Hepatocyte (in vitro differentiated cells): ENCODE measurements around the gene NID1. TPM values are rescaled to one million over a fixed set of nuclear protein-coding genes. Genes with fewer than 3 reads are reported as not detected.

ENCODE experiments used
- DNase-seq: peaks from one replicate; pipeline ENCODE4 v3.0.0-alpha.2; 2016; ENCODE audit warnings: low spot score
- H2AFZ ChIP-seq: fragments of 200-600 bp; sonication (generic); 2 replicates; pipeline ENCODE4 v1.6.0; 2016; ENCODE audit warnings: antibody characterized with exemption, mild to moderate bottlenecking
- H3K27ac ChIP-seq: fragments of 200-600 bp; sonication (generic); 2 replicates; pipeline ENCODE4 v1.5.1; 2016; ENCODE audit warnings: mild to moderate bottlenecking
- H3K27me3 ChIP-seq: fragments of 200-600 bp; sonication (generic); 2 replicates; pipeline ENCODE4 v1.6.1; 2016
- H3K36me3 ChIP-seq: fragments of 200-600 bp; sonication (generic); replicated peaks from 2 replicates; pipeline ENCODE4 v1.5.1; 2016; ENCODE audit warnings: low read depth; ENCODE audit not compliant: insufficient read depth
- H3K4me1 ChIP-seq: fragments of 200-600 bp; sonication (generic); 2 replicates; pipeline ENCODE4 v1.5.1; 2016; ENCODE audit warnings: mild to moderate bottlenecking, moderate library complexity; ENCODE audit not compliant: insufficient read depth
- H3K4me2 ChIP-seq: fragments of 200-600 bp; sonication (generic); 2 replicates; pipeline ENCODE4 v1.6.0; 2016
- H3K4me3 ChIP-seq: fragments of 200-600 bp; sonication (generic); 2 replicates; pipeline ENCODE4 v1.5.1; 2016; ENCODE audit warnings: mild to moderate bottlenecking
- H3K79me2 ChIP-seq: fragments of 200-600 bp; sonication (generic); 2 replicates; pipeline ENCODE4 v1.6.0; 2017; ENCODE audit warnings: mild to moderate bottlenecking
- H3K9me2 ChIP-seq: fragments of 200-600 bp; sonication (generic); replicated peaks from 2 replicates; pipeline ENCODE4 v1.6.0; 2017; ENCODE audit warnings: mild to moderate bottlenecking; ENCODE audit not compliant: insufficient read depth
- H3K9me3 ChIP-seq: fragments of 200-600 bp; sonication (generic); 2 replicates; pipeline ENCODE4 v1.5.1; 2016; ENCODE audit warnings: low read depth, mild to moderate bottlenecking
- H4K20me1 ChIP-seq: fragments of 200-600 bp; sonication (generic); 2 replicates; pipeline ENCODE4 v1.6.0; 2016; ENCODE audit warnings: mild to moderate bottlenecking; ENCODE audit not compliant: insufficient read depth, poor library complexity, severe bottlenecking
- CTCF ChIP-seq: fragments of 200-600 bp; sonication (generic); IDR thresholded peaks from 2 replicates; pipeline ENCODE4 v1.5.1; 2016; ENCODE audit warnings: antibody characterized with exemption, mild to moderate bottlenecking; ENCODE audit not compliant: poor library complexity
- EZH2 ChIP-seq: fragments of 200-600 bp; sonication (generic); IDR thresholded peaks from 2 replicates; pipeline ENCODE4 v1.6.1; 2016; ENCODE audit warnings: antibody characterized with exemption, mild to moderate bottlenecking, borderline replicate concordance
- EZH2phosphoT487 ChIP-seq: fragments of 200-600 bp; sonication (generic); IDR thresholded peaks from one replicate; pipeline ENCODE4 v1.6.1; 2018; ENCODE audit warnings: antibody characterized with exemption, mild to moderate bottlenecking, low read depth, moderate library complexity; ENCODE audit not compliant: unreplicated experiment, severe bottlenecking
- WGBS: methylation state at CpG from one replicate; pipeline ENCODE4 v1.1.6; 2016; ENCODE audit warnings: low lambda C conversion rate; ENCODE audit errors: missing lambda C conversion rate; 5-methylcytosine and 5-hydroxymethylcytosine counted together
- polyA plus RNA-seq: library from polyadenylated mRNA; unstranded; fragments of >200 nt; fragmentation: Nextera tagmentation; extraction: Ambion mirVana; gene quantifications from 2 replicates; pipeline ENCODE4 v1.2.1, GENCODE V29; 2016
- total RNA-seq: library from RNA; depleted of rRNA; stranded (reverse); fragments of >200 nt; gene quantifications from 2 replicates; pipeline ENCODE4 v1.2.3, GENCODE V29; 2014

NID1 gene
- total and polyA plus RNA-seq, 2 experiments from 2014 or later = 53.8 to 72.8 TPM

GRCh38 chr1:235992868-235993267, 72.0 kb downstream of the NID1 start:
- no peaks in the 10 kb centered on the region for H3K27me3 ChIP-seq
- no peak overlapping the region for H2AFZ ChIP-seq
- H3K9me2 ChIP-seq = no peaks in the 10 kb centered on the region
- no peak overlapping the region for H3K4me3 ChIP-seq
- H3K4me2 ChIP-seq = no peak overlapping the region
- H3K36me3 ChIP-seq = no peaks in the 10 kb centered on the region
- no peaks in the 10 kb centered on the region for H3K79me2 ChIP-seq
- 90% methylated on average over 7 of the region's 7 CpGs for WGBS
- TF ChIP-seq EZH2 (no peak), CTCF (no peak), EZH2phosphoT487 (no peak)
- no peak for DNase-seq
- no peak overlapping the region for H3K27ac ChIP-seq
- H3K9me3 ChIP-seq = no peaks in the 10 kb centered on the region
- H3K4me1 ChIP-seq = no peaks in the 10 kb centered on the region
- no peaks in the 10 kb centered on the region for H4K20me1 ChIP-seq

DNA sequence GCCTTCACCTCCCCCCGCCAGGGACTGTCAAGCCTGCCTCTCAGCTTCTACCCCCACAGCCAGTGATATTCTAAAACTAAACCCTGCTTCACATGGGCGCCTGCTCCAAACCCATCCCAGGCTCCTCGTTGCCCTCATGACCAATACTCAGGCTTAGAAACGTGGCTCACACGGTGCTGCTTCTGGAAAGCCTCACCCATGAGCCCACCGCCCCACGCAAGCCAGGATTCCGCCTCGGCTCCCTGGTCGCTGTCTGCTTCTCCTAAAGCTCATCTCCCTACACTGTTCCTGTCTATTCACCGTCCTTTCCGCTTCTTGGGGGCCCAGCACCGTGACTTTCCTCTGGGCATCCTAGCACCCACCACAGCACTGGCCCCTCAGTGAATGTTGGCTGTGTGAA, 72.5 kb downstream of the NID1 start:
- H3K27me3 ChIP-seq = no peaks in the 10 kb centered on the region
- DNase-seq = no peak
- no peaks in the 10 kb centered on the region for H3K36me3 ChIP-seq
- H2AFZ ChIP-seq = no peak overlapping the region
- H3K9me3 ChIP-seq = no peaks in the 10 kb centered on the region
- H3K4me1 ChIP-seq = no peaks in the 10 kb centered on the region
- H3K27ac ChIP-seq = no peak overlapping the region
- H4K20me1 ChIP-seq = no peaks in the 10 kb centered on the region
- H3K4me3 ChIP-seq = no peak overlapping the region
- no peak overlapping the region for H3K4me2 ChIP-seq
- H3K9me2 ChIP-seq = no peaks in the 10 kb centered on the region
- 92% methylated on average over 13 of the region's 13 CpGs for WGBS
- TF ChIP-seq CTCF = no peak
- no peak for TF ChIP-seq EZH2
- no peak for TF ChIP-seq EZH2phosphoT487
- H3K79me2 ChIP-seq = no peaks in the 10 kb centered on the region

- 78% methylated on average over 3 of the region's 3 CpGs for WGBS
- H3K4me1 ChIP-seq = no peaks in the 10 kb centered on the region
- H2AFZ ChIP-seq = no peak overlapping the region
- no peaks in the 10 kb centered on the region for H3K9me3 ChIP-seq
- H3K4me2 ChIP-seq = no peak overlapping the region
- TF ChIP-seq EZH2phosphoT487 (no peak), EZH2 (no peak), CTCF (no peak)
- H3K79me2 ChIP-seq = no peaks in the 10 kb centered on the region
- H4K20me1 ChIP-seq = no peaks in the 10 kb centered on the region
- H3K27me3 ChIP-seq = no peaks in the 10 kb centered on the region
- no peak overlapping the region for H3K4me3 ChIP-seq
- DNase-seq = no peak
- no peaks in the 10 kb centered on the region for H3K36me3 ChIP-seq
- H3K9me2 ChIP-seq = no peaks in the 10 kb centered on the region
- no peak overlapping the region for H3K27ac ChIP-seq
These were observed 74.5 kb downstream of the NID1 start for GRCh38 chr1:235990330-235990795.

- Histone ChIP-seq H3K4me1 (no peaks in the 10 kb centered on the region), H3K4me2 (no peak overlapping the region), H4K20me1 (no peaks in the 10 kb centered on the region), H2AFZ (no peak overlapping the region), H3K4me3 (no peak overlapping the region), H3K27ac (no peak overlapping the region), H3K9me3 (no peaks in the 10 kb centered on the region), H3K36me3 (no peaks in the 10 kb centered on the region), H3K79me2 (no peaks in the 10 kb centered on the region), H3K9me2 (no peaks in the 10 kb centered on the region), H3K27me3 (no peaks in the 10 kb centered on the region)
- 69% methylated on average over 1 of the region's 1 CpG for WGBS
- DNase-seq = no peak
- TF ChIP-seq EZH2 (no peak), EZH2phosphoT487 (no peak), CTCF (no peak)
These were observed 75.8 kb downstream of the NID1 start for GRCh38 chr1:235989105-235989504.
